NCI-H1105 treated with DMSO at 0.1 percent for 48 hours (cell line): Measurements from ENCODE around the gene LPP.

ENCODE experiments used
- DNase-seq: peaks from one replicate; lab custom pipeline; 2025; lab: John Stamatoyannopoulos, UW

LPP gene

DNA sequence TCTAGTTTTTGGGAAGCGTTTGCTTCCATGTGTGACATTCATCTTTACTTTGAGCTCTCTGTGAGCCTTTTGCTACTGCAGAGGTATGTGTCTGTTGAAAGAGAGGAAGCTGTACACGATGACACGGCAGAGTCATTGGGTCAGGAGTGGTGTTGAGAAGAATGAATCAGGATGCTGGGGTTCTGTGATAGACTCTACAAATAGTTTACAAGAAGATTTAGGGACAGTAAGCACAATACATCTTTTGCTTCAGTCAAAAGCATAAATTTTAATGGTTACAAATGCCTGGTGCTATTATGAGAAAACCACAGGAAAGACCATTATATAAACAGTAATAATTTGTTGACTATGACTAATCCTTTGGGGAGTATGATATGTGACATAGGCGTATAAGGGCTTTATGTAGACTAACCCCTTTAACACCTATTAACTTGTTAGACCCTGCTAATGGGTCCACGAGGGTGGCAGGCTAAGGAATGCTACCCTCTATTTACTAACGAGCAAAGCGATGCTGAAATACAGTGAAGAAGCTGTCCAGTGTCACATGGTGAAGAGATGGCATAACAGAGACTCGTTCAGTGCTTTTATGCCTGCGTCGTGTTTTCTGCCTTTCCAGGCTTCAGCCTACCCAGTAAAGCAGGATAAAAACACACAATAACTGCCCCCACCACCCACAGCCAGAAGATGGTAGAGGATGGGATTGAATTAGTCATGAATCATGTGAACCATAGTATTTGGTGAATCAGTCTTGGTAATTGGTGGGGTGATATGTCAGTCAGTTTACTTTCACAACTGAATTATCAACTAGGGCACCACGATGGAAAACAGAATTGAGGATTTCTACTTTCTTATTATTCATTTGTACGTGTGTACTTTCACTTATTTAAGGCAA is 118.8 kb downstream of the LPP start:
- DNase-seq = no peak

DNA sequence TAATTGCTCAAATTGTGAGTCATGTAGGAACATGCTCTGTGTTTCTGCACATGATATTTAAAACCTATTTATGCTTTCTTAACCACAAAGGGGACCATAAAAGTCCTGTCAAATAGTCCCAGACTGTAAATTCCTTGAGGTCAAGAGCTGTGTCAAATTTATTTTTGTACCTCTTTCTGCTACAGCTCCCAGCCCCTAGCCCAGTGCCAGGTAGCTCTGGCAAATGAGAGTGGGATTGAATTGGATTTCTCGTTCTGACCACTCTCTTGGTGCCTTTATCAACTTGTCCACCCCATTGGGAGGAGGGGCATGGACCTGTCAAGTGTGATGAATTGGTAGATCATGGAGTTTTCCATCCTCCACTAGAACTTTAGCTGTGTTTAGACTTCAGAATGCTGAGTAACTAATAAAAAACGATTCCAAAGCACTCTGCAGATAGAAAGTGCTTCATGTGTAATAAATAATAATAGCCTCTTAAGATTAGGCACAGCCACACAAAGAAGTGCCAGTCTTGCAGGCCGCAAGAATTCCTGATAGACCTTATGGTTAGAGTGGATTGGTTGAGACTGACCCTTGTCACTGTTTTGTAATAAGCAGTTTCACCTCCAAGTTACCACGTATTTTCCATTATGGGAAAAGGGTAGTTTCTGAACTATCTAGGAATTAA is 120.4 kb downstream of the LPP start:
- no peak for DNase-seq

DNA sequence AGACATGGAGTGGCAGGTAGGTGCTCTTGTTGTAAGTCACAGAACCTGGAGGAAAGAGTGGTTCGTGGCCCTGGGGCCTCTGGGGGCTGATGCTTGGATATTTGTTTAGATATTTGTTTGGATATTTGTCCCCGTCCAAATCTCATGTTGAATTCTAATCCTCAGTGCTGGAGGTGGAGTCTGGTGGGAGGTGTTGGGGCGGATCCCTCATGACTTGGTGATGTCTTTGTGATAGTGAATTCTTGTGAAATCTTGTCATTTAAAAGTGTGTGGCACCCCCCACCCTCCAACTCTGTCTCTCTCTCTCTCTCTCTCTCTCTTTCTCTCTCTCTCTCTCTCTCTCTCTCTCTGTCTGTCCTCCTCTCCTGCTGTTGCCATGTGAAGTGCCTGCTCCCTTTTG is 122.4 kb downstream of the LPP start:
- no peak for DNase-seq

DNA sequence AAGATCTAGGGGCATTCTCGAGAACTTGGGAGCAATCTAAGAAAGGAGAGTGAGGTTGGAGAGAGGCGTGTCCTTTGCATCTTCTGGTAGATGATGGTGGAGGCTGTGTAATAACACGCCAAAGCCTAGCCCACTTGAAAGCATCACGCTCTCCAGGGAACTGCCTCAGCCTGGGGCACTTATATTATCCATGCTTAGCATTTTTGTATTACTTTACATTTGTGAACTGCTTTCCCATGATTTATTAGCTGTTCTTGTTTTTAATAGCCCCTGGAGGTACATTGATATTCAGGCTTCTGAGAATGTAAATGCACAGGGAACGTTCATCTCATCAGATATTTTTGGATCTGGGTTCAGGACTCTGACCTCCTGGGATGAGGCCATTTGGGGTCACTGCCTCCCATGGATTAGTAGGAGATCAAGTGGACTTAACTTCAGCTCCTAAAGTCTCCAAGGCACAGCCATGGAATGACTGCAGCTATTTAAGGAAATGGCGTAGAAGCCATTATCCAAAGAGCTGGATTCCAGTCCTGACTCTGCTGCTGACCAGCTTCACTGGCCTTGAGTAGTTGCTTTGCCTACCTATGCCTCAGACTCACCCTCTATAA is 124.9 kb downstream of the LPP start:
- no peak for DNase-seq

DNA sequence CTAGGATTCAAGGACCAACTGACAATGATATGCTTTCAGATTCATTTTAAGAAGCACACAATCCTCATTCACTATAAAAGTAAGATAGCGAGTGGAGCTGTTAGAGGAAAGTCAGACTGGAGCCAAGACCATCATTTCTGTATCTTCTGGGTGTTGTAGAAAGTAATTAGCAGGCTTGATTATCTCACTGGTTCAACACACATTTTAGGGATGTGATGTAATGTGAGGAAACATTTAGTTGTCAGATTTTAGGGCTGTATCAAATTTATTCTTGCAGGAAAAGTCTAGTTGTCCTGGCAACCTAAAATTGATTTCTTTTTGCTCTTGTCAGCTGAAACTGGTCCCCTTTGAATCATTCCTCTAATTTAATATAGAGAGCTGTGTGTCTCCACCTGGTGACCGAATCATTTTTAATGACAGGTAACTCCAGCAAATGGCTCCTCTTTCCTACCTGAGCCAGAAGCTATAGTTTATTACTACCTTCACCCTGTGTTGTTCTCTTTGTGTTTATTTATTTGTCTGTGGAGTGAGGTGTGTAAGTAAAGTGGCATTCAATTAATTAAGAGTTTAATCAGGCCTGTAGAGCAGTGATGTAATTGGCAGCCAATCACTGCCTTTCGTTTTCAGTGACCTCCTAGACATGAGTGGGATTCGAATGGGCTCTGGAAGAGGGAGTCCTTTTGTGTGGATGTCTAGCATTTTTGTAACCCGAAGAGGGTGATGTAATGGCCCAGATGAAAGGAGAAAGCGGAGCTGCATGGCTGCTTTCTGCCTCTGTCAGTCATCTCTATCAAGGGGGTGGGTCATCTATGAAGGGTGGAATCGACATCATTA is 125.8 kb downstream of the LPP start:
- DNase-seq = peak; percentile 39

DNA sequence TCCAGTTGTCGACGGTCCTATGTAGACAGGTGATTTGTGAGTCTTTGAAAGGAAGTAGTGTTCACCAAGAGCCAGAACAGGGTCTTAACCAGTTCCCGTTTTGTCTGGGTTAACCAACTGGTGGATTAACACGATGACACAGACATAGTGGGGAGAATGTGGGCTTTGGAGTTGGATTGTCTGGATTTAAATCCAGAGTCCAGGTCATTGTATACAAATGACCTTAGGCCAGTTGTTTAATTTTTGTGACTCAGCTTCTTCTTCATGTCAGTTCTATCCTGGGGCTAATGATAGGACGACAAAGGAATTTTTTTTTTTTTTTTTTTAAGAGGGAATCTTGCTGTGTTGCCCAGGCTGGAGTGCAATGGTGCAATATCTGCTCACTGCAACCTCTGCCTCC is 126.7 kb downstream of the LPP start:
- DNase-seq = no peak

DNA sequence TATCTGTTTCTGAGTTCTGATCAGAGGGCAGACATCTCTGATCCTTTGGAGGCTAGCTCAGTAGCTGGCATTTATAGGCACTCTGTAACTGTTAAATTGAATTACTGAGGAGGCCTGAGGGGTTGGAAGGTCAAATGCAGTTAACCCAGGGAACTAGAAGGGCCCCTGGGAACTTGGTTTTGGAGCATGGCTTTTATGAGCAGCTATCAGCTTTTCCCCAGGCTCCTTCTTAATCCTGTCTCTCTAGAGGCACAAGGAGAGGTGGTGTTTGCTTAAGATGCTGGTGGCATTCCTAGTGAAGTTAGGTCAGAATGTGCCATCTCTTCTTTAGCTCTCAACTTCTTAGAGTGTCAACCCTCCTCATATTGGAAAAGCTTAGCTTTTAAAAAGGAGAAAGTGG is 128.9 kb downstream of the LPP start:
- DNase-seq = no peak

DNA sequence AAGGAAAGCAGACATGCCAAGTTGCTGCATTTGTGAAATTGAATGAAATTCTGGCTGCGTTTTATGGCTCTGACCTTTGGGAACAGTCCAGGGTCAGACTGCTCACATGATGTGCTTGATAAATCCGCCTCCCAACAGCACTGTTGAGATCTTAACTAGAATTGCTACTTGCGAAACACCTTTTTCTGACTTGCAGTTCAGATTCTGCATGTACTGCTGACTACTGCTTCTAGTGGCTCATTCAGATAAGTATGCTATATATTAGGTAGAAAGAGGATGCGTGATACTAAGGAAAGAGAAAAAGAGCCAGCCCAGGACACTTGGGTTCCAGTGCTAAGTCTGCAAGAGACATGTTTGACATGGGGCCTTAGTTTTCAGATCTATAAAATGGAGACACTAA is 129.4 kb downstream of the LPP start:
- no peak for DNase-seq

DNA sequence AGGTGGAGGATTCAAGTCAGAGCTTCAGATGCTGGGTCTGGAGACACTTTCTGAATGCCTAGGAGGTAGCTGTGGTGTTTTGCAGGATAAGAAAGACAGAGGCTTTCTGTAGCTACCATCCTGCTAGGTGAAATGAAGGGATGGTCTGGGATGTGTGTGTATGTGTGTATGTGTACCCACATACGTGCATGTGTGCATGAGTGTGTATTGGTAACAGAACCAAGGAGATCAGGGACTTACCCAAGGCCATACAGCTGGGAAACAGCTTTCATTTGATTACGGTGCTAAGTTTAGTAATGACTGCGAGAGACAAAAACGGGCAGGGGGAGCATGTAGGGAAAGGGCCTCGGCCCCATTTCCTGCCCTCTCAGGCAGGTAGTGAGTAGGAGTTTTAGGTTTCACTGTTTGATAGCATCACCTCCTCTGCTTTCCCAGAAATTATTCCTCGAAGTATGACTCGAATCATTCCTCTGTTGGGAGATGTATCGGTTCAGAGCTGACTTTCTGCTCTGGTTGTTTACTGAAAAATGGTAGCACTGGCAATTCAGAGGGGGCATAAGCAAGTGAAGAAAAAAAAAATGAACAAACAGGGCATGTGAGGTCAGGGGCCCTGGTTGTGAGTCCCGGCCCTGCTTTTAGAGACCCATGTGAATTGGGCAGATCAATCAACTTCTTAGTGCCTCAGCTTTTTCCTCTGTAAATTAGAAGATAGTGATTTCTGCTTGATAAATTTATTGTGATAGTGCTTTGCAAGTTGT is 130.7 kb downstream of the LPP start:
- DNase-seq = no peak

DNA sequence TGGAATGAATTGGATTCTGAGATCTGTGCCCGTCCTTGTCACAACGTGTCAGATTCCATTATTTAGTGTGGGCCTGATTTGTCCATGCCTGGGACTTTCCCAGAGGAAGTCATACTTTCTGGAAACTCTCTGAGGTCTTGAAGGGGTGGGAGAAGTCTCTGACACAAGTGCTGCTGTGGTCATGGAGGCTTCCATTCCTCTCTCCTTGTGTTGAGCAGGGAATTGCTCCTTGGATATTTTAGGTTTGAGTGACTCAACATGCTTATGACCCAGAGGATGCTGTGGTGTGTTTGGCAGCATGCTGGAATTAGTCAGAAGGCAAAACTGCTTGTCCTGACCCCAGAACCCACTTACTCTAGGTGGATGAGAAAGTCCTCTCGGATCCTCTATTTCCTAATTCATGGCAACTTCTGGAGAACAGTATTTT is 132.1 kb downstream of the LPP start:
- no peak for DNase-seq

DNA sequence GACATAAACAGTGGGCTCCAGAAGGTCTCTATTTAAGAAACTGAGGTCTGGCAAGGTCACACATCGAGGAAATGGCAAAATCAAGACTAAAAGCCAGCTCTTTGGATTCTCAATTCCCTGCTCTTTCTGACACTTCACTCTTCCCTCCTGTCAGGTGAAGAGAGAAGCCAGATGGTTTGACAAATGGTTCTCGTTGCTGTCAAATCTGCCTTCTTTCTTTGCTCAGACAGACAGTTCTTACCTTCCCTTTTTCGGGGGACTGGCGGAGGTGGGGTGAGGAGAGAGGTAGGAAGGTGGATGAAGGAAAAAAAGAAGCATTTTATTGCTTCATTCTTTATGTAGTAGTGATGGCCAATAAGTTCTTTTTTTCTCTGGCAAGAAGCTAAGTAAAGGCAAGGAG is 133.4 kb downstream of the LPP start:
- DNase-seq = no peak

DNA sequence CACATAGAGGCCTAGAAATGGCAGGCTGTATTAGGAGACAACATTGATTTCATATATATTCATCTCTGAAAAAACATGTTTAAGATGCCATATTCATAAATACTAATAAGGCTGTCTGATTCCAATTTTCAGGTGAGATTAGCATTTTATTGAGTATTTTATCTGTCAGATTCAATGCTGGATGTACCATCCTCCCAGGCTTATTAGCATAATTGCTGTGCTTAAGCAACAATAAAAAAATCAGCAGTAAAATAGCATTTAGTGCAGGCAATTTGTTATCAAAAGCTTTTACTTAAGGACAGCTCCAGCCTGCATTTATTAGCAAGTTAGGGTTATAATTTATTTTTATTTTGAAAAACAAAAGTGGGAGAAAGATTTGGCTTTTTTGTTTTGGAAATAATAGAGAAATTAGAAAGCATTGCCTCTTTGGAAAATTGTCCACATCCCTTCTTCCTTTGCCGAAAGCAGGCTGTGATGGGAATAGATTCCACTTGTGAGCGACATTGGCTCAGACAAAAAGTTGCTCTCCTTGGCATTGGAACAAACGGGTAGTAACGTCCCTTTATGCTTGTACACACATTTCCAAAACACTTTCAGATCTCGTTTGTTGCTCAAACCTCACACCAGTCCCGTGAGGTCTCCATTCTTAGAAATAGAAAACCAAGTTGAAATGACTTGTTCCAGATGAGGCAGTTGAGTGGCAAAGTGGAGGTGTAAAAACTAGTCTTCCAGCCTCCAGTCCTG is 134.0 kb downstream of the LPP start:
- DNase-seq = no peak

DNA sequence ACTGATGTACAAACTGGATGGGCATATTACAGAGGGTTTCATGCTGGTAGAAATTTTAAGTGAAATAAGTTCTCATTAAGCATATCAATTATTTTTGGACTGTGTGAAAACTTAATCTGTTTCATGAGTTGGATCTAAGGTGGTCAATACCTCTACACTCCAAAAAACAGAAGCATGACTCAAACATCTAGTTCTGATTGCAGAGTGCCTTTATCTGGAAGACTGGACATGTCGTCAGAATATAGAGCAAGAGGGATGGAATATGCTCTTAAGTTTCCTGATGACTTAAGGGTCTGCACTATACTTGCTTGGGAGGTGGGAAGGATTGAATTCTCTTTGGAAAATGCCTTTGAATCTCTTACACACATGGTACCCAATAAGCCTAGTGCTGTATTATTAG is 138.3 kb downstream of the LPP start:
- DNase-seq = no peak

DNA sequence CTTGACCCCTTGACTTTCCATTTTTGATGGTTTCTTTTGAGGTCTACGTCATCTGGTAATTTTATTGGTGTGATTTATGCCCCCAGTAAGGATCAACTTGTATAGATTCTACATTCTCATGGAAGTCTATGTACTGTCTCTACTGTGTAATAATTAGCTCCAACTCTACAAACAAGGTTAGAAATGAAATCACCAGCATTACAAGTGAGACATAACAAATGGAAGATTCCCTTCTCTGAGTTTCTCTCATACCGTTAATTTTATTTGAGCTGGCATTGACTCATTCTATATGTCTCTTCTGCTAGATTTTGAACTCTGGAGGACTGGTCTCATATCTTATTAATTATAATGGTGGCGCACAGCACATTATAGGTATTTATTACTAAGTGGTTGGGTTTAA is 138.9 kb downstream of the LPP start:
- no peak for DNase-seq

DNA sequence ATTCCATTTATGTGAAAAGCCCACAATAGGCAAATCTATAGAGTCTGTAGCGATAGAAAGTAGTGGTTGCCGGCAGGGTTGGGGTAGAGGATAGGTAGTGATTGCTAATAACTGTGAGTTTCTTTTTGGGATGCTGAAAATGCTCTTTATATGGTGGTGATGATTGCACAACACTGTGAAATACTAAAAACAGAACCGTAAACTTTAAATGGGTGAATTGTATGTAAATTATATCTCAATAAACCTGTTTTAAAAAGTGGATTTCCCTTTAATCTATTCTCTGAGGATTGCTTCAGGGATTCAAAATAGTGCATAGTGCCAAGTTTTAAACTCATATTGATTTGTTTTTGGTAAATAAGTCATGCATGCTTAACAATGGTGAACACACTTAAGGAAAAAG is 140.2 kb downstream of the LPP start:
- no peak for DNase-seq

DNA sequence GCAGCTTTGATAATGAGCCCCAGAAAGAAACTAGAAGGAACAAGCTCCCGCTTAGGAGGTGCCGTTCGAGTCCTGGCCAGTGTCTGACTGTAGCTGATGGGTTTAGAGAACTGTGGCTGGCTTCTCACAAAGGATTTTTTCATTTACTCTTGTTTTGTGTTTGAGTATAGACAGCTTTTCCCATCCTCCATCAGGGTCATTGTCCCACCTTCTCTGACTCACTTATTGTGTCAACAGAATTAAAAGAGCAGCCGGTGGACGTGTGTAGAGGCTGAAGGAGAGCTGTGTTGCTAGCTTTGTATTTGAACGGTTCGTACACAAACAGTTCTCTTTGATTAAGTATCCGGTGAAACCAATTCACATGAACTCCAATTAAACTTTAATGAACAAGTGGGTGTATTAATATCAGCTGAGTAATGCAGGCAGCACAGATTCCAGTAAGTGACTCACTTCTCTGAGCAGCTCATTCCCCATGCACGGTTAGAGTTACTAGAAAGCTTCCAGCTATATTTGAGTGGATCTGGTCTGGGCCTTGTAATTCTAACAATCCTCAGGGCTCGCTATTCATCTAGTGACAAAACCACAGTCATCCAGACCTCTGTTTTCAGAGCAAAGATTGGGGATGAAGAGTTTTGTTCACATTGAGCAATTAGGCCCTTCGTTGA is 141.0 kb downstream of the LPP start:
- peak; percentile 31 for DNase-seq

DNA sequence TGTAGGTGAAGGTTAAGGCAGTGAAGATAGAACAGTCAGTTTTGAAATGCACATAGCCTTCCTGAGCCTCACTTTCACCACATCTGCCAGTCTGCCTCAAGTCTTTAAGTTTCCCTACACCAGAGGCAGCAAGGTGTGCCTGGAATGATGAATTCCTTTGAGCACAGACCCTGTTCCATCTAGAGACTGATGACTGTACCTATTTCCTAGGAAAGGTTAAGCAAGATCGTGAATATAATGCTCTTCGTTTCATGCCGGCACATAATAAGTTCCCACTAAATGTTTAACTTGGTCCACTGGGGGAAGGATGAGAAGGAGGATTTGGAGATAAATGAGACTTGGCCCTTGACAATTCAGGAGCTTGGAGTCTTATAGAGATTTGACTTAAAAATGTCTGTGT is 141.9 kb downstream of the LPP start:
- no peak for DNase-seq

DNA sequence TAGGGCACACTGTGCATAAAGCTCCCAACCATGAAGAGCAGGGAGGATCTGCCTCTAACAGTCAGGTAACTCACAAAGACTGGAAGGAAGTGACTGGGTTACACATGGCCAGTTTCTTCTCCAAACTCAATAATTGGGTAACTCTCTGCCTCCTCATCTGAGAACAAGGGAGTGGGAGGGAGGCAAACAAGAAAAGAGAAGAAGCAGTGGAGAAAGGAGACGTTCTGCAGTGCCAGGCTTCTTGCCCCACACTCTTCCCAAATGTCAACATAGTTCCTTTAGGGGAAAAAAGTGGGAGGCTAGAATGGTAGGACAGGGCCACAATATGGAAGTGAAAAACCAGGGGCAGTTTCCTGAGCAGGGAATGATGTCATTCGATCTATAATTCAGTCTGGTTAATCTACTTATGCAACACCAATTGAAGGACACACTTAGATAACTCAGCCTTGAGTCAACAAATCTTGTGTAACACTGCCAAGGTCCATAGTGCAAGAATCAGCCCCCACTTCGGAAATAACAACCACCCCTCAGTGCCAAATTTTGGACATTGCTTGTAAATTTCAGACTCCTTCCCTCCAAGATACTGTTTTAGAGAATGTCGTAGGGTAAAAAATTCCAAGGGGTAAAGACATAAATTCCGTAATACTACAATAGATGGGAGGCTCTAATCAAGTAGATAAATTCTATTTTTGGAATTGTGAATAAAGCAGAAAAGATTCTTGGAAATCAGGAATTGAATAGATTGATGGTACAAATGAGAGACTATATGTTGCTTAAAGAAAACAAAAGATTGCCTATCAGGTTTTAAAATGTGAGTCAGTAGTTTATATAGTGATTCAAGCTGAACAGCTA is 143.0 kb downstream of the LPP start:
- no peak for DNase-seq

DNA sequence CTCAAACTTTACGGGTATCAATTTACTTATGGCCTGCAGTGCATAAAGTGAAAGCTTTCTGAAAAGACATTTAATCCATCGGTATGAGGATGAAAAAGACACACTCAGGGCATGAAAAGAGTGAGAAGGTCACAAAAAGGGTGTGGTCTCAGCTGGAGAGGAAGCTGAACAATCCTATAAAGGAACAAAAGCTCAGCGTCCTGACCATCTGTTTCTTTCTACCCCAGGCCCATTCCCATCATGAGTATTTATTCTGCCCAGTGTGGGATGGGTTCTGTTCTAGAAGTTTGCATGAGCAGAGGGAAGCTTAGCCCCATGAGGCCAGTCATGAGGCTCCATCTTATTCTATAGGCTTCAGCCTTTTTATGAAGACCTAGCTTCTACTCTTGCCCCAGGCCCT is 144.6 kb downstream of the LPP start:
- no peak for DNase-seq
